Activated effector memory CD4-positive, alpha-beta T cell treated with anti-CD3 and anti-CD28 coated beads, Interleukin-2, amount 50 U/mL, for 16 hours (primary cell): ENCODE results near the gene CALML3.
"Not testable (repeated sequence)": the region's sequence is repeated elsewhere in the genome, so short reads cannot be mapped to it uniquely, and the experiment has no call there.

Experiments
- DNase-seq: peaks from one replicate; pipeline ENCODE4 v3.0.0-alpha.2; 2020

Gene CALML3

GRCh38 chr10:5559022-5559421 is 34.3 kb downstream of the CALML3 start:
- not testable (repeated sequence) for DNase-seq

- DNase-seq: no peak
Measured at GRCh38 chr10:5559642-5560141, 34.9 kb downstream of the CALML3 start.

- DNase-seq: peak; percentile 46
Measured at GRCh38 chr10:5560142-5560816, 35.5 kb downstream of the CALML3 start.

- peak; percentile 58 for DNase-seq
Measured at GRCh38 chr10:5560817-5561703, 36.3 kb downstream of the CALML3 start.

- no peak for DNase-seq
Measured at GRCh38 chr10:5561704-5562645, 37.2 kb downstream of the CALML3 start.

DNA sequence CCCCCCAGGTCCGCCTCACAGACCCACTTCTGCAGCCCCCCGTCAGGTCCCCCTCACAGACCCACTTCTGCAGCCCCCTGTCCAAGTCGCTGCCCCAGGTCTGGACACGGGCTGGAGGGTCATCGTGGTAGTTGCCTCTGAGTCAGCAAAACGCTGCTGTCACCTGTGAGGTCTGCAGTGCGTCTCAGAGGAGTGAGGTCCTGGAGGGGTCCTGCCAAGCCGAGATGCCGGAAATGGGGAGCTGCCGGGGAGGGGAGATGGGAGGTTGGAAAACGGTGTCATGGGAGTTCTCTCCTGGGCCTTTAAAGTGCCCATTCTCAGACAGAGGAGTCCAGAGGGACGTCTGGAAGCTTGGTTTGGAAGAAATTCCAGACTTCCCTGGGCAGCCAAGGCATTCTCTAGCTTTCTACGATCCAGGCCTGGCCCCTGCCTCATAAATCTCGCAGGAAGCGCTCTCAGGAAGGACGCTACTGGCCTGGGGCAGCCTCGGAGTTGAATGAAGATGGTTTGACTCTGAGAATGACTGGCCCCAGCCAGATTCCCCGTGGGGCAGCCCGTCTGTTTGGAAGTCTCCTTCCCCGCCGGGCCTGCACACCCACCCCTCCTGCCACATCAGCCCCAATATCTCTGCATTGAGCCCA is 38.7 kb downstream of the CALML3 start:
- no peak for DNase-seq

- peak; percentile 83 for DNase-seq
Measured at GRCh38 chr10:5563991-5564536, 39.3 kb downstream of the CALML3 start.

DNA sequence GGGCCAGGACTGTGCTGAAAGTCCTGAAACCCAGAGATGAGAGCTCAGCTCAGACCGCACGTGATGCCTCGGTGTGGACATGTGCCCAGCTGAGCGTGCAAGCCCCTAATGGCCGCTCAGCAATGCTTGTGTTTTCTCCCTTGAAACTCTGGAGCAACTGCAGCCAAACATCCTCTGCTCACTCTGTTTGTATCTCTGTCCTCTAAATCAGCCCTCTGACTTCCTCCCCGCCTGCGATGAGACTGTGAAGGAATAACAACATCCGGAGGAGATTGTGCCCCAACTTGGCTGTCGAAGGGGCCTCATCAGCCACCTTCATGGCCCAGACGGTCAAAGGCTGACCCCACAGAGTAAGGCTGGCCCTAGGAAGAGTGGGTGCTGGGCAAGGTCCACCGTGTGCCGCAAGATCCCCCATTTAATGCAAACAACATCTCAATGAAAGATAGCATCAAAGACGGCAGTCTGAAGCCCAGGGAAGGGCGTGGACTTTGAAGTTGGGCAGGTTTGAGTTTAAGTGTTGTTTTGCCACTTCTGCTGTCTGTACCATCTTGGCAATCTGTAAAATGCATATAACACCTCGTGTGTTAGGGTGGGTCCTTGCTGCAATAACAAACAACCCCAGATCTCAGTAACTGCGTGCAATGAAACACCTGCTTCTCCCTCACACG is 39.9 kb downstream of the CALML3 start:
- peak; percentile 71 for DNase-seq

DNA sequence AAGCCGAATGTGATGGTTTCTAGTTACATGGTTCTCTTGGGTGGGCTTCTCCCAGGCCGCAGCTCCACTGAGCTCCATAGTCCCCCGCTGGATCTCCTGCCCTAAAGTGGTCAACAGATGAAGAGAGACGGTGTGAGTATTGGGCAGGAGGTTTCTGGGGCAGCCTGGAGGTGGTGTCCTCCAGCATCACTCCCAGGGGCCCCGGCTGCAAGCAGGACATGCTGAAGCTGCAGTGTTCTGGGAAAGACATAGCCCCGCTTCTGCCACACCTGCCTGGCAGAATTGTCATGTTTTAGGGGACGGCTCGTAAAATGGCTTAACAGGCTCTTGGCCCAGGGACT is 40.4 kb downstream of the CALML3 start:
- DNase-seq: peak; percentile 54

DNA sequence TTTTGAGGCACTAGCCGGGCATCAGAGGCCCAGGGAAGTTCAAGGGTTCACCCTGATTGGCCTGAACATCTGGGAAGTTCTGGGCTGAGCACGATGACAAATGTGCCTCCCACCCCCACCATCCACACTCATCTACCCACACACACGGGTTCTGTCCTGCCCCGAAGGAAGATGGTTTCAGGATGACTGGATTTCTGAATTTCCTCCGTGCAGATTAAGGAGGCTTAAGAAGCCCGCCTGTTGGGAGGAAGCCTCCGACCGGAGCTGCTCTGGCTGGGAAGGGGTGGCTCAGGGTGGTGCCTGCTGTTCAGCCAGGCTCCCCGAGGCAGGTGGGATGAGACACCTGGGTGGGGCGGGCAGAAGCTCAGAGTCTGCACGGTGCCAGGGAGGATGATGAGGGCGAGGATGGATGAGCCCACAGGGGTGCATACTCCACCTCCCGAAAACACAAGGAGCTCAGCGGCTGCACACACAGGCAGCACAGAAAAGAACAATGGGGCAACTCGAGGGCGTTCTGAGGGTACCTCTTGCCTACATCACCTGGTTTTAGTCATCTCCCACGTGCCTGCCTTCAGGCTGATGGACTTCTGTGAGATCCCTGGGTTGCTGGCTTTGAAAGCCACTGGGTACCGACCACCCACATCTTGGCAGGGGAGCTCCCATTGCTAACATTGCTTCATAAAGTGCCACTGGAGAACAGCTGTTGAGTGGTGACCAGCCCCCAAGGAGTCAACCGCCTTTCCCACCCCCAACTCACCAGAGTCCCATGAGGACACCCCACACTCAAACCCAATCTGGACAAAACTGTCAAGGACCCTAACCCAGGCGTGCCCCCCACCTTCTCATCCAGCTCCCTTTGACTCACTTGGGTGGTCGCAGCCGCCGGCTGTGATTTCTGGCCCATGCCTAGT is 41.2 kb downstream of the CALML3 start:
- DNase-seq: peak; percentile 51

- peak; percentile 72 for DNase-seq
Measured at GRCh38 chr10:5566614-5567013, 41.9 kb downstream of the CALML3 start.

DNA sequence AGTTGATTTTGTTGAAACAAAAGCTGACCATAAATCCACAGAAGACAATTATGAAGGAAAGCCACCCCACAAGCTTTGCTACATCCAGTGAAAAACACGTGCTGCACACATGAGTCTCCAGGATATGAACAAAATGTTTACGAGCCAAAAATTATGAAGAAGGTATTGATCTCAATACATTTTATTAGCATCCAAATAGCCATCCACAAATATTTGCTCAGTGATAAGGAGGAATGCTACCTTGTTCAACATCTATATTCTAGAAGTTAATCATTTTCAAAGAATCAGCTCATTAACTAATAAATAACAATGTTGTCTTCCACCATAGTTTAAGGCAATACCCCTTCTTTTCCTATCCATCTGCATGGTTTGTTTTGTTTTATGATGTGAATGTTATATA is 42.7 kb downstream of the CALML3 start:
- DNase-seq: no peak

DNA sequence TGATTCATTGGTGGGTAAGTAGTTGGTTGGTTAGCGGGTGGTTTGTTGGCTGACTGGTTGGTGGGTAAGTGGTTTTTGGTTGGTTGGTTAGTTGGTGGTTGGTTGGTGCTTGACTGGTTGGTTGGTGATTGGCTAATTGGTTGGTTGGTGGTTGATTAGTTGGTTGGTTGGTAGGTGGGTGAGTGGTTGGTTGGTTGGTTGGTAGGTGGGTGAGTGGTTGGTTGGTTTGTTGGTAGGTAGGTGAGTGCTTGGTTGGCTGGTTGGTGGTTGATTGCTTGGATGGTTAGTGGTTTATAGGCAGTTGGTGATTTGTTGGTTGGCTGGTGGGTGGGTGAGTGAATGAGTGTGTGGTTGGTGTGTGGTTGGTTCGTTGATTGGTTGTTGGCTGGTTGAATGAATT is 44.2 kb downstream of the CALML3 start:
- no peak for DNase-seq

DNA sequence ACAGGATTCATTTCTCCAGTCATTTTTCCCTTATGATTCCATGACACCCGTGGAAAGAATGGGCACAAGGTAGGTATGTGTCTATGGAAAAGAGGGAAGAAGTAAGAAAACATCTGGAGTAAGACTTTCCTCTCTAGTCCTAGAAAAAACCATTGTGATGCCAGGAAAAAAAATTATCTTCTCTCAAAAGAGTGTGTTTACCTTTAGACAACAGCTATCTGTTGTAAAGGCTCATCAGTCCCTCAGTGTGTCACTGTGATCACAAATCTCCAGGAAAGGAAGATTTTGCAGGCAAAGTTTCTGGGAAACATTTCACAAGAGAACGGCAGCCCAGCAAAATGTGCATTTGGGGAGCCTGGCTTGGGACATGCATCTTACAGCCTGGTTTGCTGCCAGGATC is 44.8 kb downstream of the CALML3 start:
- DNase-seq: no peak

DNA sequence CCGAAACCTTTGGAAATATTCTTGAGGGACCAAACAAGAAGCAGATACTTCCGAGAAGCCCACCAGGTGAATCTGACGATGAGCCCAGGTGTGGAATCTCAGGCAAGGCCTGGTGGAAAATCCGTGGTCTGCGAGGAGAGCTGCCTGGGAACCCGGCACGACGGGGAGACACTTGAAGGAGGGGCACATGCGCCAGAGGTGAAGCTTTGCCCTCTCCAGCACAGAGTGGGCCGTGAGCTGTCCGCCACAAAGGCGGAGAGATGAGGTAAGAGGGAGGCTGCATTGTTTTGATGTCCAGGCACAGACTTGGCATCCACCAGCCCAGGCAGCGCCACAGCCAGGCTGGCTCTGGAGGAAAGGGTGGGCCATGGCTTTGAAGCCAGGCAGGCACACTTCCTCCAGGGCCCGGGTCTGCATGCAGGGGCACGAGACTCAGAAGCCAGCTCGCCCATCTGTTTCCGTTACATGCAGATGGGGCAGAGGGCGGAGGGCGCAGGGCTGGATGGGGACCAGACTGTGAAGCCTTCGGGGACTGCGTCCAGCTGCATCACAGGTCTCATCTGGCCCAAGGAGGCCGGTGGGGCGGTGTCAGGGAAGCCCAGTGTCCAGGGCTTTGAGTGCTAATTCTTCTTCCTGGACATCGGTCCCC is 45.4 kb downstream of the CALML3 start:
- no peak for DNase-seq

DNA sequence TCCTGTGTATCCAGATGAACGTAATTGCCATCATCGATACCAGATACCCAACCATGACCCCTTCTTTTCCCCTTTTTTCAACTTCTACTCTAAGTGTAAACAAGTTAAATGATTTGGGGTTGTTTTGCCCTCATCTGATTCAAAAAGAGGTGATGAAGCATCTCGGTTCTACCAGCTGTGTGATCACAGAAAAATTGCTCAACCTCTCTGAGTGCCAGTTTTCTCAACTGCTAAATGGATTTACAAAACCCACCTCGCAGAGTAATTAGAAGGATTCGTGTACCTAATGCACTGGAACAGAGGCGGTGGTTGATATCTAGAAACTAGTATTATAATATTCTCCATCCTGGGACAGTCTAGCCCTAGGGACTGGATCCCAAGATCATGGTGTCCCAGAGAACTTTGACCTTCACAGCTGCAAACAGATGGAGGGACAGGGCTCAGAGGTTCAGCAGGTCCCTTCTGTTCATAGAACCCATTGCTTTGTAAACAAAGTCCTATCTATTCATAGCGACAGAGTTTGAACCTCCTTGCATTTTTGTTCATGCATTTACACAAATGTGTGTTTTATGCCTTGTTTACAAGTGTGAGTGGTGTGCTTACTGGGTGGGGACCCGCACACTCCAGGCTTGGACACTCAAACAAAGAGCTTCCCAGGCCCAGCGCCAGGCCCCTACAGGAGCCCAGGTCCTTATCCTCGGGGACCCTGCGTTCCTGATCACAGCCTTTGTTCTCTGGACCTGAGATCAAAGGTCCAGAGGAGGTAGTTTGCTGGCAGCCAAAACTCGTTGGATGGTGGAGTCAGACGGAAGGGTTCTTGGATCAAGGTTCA is 46.4 kb downstream of the CALML3 start:
- no peak for DNase-seq

DNA sequence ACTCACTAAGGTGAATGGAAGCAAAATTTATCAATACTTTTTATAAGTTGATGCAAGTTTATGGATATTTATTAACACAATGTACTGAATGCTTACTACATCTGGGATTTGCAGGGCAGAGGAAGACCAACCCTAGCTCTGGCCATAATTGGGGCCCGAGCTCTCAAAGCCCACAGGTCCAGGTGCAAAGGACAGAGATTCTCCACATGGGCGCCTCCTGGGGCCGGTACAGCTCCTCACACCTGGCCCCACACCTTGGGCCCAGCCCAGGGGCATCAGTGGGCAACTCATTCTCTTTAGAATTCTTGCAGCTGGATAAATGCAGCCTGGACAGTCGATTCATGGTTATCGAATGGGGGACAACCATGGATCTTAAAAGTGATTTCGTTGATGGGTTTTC is 47.1 kb downstream of the CALML3 start:
- no peak for DNase-seq

DNA sequence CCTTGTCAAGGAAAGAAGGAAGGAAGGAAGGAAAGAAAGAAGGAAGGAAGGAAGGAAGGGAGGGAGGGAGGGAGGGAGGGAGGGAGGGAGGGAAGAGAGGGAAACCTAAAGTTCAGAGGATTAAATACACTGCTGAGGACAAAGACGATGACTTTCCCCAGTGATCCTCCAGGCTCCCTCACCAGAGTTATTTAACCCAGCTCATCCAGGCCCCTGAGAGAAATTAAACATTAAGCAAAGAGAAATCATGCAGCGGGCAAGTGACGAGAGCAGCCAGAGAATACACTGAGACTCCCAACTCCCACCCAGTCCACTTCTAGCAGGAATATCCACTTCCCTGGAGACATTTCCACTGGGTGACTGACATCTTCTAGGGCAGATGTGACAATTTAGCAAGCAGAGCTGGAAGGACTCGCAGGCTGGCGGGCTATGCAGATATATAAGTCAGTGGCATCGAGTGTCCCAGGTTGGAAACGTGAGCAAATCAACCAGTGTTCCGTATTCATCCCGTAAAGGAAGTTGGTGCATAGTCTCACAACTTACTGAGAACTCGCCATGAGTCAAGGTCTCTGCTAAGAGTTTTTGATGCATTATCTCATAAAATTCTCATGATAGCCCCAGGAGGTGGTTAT is 48.7 kb downstream of the CALML3 start:
- peak; percentile 14 for DNase-seq
